RWPE2 (cell line): Measurements from ENCODE around the gene SYT2.
"Not testable (repeated sequence)": the region's sequence is repeated elsewhere in the genome, so short reads cannot be mapped to it uniquely, and the experiment has no call there.

Source experiments
- ATAC-seq: fragments of 200-7000 bp; cut with Tn5 transposase; 3 replicates; pipeline ENCODE4 v1.9.1; 2021; ENCODE audit warnings: low read depth
- DNase-seq: peaks from one replicate; pipeline ENCODE4 v3.0.0-alpha.2; 2020; ENCODE audit warnings: low spot score
- H3K27ac ChIP-seq: fragments of 450-650 bp; 2 replicates; pipeline ENCODE4 v1.5.1; 2017; ENCODE audit warnings: mild to moderate bottlenecking; ENCODE audit not compliant: poor library complexity, severe bottlenecking
- H3K27me3 ChIP-seq: fragments of 250-450 bp; sonication (Bioruptor Pico); 2 replicates; pipeline ENCODE4 v1.5.1; 2021; ENCODE audit warnings: mild to moderate bottlenecking, moderate library complexity; ENCODE audit not compliant: insufficient read depth, poor library complexity, severe bottlenecking
- H3K36me3 ChIP-seq: fragments of 250-450 bp; sonication (Bioruptor Pico); 2 replicates; pipeline ENCODE4 v1.5.1; 2020; ENCODE audit warnings: low read depth, mild to moderate bottlenecking, moderate library complexity
- H3K4me1 ChIP-seq: fragments of 250-450 bp; sonication (Bioruptor Pico); 2 replicates; pipeline ENCODE4 v1.5.1; 2021; ENCODE audit warnings: mild to moderate bottlenecking, moderate library complexity; ENCODE audit not compliant: insufficient read depth, poor library complexity, severe bottlenecking
- H3K4me3 ChIP-seq: fragments of 250-450 bp; sonication (Bioruptor Pico); 2 replicates; pipeline ENCODE4 v1.5.1; 2021; ENCODE audit warnings: mild to moderate bottlenecking, moderate library complexity; ENCODE audit not compliant: severe bottlenecking
- H3K9me3 ChIP-seq: fragments of 250-450 bp; sonication (Bioruptor Pico); 2 replicates; pipeline ENCODE4 v1.5.1; 2021; ENCODE audit warnings: mild to moderate bottlenecking, moderate library complexity; ENCODE audit not compliant: severe bottlenecking
- CTCF ChIP-seq: fragments of 450-650 bp; IDR thresholded peaks from one replicate; pipeline ENCODE4 v1.5.1; 2017; ENCODE audit warnings: mild to moderate bottlenecking, moderate library complexity; ENCODE audit not compliant: poor library complexity, severe bottlenecking

SYT2 gene

GRCh38 chr1:202563818-202564217 lies 146.4 kb downstream of the SYT2 start:
- Histone ChIP-seq H3K36me3 (no peaks in the 10 kb centered on the region), H3K4me1 (peaks cover 14% of the 10 kb centered on the region), H3K27ac (no peak overlapping the region), H3K9me3 (no peaks in the 10 kb centered on the region), H3K4me3 (no peak overlapping the region), H3K27me3 (no peaks in the 10 kb centered on the region)
- no peak for TF ChIP-seq CTCF
- no peak for ATAC-seq
- no peak for DNase-seq

DNA sequence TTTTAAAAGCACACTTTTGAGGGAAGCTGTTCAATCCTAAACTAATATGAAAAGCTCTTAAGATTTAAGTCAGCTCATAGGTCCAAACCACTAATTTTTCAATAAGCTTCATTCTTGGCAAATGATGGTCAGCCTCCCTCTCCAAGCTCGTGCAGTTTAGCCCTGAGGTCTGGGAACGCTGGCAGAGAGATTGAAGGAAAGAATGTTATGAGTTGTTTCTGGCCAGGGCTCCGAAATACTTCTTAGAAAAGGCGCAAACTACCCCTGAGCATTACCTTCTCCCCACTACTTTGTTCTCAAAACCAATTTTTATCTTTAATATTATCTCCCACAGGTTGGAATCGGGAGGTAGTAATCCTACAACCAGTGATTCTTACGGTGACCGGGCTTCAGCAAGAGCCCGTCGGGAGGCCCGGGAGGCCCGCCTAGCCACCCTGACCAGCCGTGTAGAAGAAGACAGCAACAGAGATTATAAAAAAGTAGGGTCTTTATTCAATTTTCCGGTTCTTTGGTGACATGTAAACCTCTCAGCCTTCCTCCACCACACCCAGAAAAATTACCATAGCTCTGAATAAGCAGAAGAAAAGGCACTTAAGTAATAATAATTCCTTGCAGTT lies 147.7 kb downstream of the SYT2 start:
- Histone ChIP-seq H3K4me3 (no peak overlapping the region), H3K27ac (no peak overlapping the region), H3K36me3 (no peaks in the 10 kb centered on the region), H3K4me1 (peaks cover 3% of the 10 kb centered on the region), H3K27me3 (no peaks in the 10 kb centered on the region), H3K9me3 (no peaks in the 10 kb centered on the region)
- TF ChIP-seq CTCF, result no peak
- no peak for DNase-seq
- no peak for ATAC-seq

GRCh38 chr1:202561726-202562443 lies 148.4 kb downstream of the SYT2 start:
- peak; percentile 25 for TF ChIP-seq CTCF
- ATAC-seq, result no peak
- no peaks in the 10 kb centered on the region for H3K9me3 ChIP-seq
- H3K4me1 ChIP-seq, result no peaks in the 10 kb centered on the region
- no peak overlapping the region for H3K27ac ChIP-seq
- H3K36me3 ChIP-seq, result no peaks in the 10 kb centered on the region
- DNase-seq, result no peak
- no peaks in the 10 kb centered on the region for H3K27me3 ChIP-seq
- H3K4me3 ChIP-seq, result no peak overlapping the region

DNA sequence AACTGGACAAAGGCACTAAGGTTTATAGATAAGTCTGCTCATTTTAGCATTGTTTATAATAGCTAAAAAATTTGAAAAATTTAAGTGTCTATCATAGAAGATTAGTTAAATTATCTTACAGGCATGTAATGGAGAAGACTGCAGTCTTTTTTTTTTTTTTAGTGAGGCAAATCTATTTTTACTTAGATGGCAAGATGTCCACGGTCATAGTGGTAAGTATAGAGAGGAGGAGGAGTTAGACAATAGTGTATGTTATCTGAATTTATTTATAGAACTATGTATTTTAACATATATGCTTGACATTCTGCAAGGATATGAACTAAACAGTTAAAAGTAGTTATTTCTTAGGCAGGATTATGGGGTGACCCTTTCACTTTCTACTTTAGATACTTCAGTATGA lies 149.0 kb downstream of the SYT2 start:
- no peak for TF ChIP-seq CTCF
- DNase-seq (no peak), ATAC-seq (no peak)
- Histone ChIP-seq H3K9me3 (no peaks in the 10 kb centered on the region), H3K27ac (no peak overlapping the region), H3K36me3 (no peaks in the 10 kb centered on the region), H3K4me3 (no peak overlapping the region), H3K4me1 (no peaks in the 10 kb centered on the region), H3K27me3 (no peaks in the 10 kb centered on the region)

GRCh38 chr1:202557662-202558061 lies 152.6 kb downstream of the SYT2 start:
- not testable (repeated sequence) for ATAC-seq, H3K27me3 ChIP-seq, H3K9me3 ChIP-seq, H3K4me3 ChIP-seq, H3K27ac ChIP-seq, H3K4me1 ChIP-seq, DNase-seq, H3K36me3 ChIP-seq

- H3K27ac ChIP-seq, ATAC-seq, H3K27me3 ChIP-seq: not testable (repeated sequence)
Observed at GRCh38 chr1:202556037-202556436, 154.2 kb downstream of the SYT2 start.

DNA sequence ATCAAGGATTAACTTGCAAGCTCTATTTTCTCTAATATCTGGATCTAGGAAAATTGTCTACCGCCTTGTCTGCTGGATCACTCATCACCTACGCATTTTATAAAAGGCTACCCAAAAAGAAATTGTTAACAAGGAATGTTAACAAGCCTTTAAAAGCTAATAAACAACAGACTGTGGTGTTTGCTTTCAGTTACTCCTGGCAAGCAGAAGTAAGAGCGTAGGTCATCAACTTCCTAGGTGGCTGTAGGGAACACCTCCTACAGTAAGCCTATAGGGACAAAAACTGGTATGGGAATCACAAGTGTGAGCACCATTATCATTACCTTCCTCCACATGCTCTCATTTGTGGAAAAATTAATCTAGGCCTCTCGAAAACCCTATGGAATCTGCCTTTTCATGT lies 155.6 kb downstream of the SYT2 start:
- H3K27ac ChIP-seq, H3K4me1 ChIP-seq, H3K36me3 ChIP-seq, DNase-seq, H3K4me3 ChIP-seq, ATAC-seq, H3K9me3 ChIP-seq, H3K27me3 ChIP-seq: not testable (repeated sequence)

More at GRCh38 chr1:202556037-202556436, 154.2 kb downstream of the SYT2 start:
- DNase-seq, H3K4me1 ChIP-seq, H3K36me3 ChIP-seq, H3K4me3 ChIP-seq, H3K9me3 ChIP-seq: not testable (repeated sequence)
